Calu3 (cell line): Measurements from ENCODE around the gene GARIN5A. TPM values are rescaled to one million over a fixed set of nuclear protein-coding genes. Genes with fewer than 3 reads are reported as not detected.

Experiments used
- BruUV-seq: library from RNA; stranded (reverse); fragments of 400-500 nt; replicated peaks from 2 replicates; lab custom pipeline; 2021; lab: Mats Ljungman, UMichigan
- CTCF ChIA-PET: fragments of 300-600 bp; sonication (Branson Sonifier 250); formaldehyde crosslinking; loops from one replicate; lab custom pipeline; 2022; ENCODE audit warnings: antibody characterized with exemption; lab: Charles Lee
- DNase-seq: peaks from one replicate; pipeline ENCODE4 v3.0.0; 2022
- H3K27ac Mint-ChIP-seq: one replicate; pipeline ENCODE4 v1.8.0; 2022; ENCODE audit warnings: mixed read lengths; ENCODE audit not compliant: unreplicated experiment
- H3K27me3 Mint-ChIP-seq: one replicate; pipeline ENCODE4 v1.8.0; 2022; ENCODE audit warnings: mixed read lengths; ENCODE audit not compliant: unreplicated experiment
- H3K36me3 Mint-ChIP-seq: one replicate; pipeline ENCODE4 v1.8.0; 2022; ENCODE audit warnings: mild to moderate bottlenecking, moderate library complexity, mixed read lengths; ENCODE audit not compliant: insufficient read depth, unreplicated experiment
- H3K4me1 Mint-ChIP-seq: one replicate; pipeline ENCODE4 v1.8.0; 2022; ENCODE audit warnings: mild to moderate bottlenecking, low read depth, mixed read lengths; ENCODE audit not compliant: unreplicated experiment
- H3K4me3 Mint-ChIP-seq: one replicate; pipeline ENCODE4 v1.8.0; 2022; ENCODE audit warnings: mild to moderate bottlenecking, low read depth, moderate library complexity, mixed read lengths; ENCODE audit not compliant: unreplicated experiment
- H3K9me3 Mint-ChIP-seq: one replicate; pipeline ENCODE4 v1.8.0; 2022; ENCODE audit warnings: low read depth, mixed read lengths; ENCODE audit not compliant: unreplicated experiment
- CTCF ChIP-seq: fragments of 200-600 bp; IDR thresholded peaks from one replicate; pipeline ENCODE4 v1.8.0; 2022; ENCODE audit warnings: antibody characterized with exemption; ENCODE audit not compliant: unreplicated experiment
- intact Hi-C: fragments of 100-400 bp; cut with micrococcal nuclease; formaldehyde crosslinking; loops from one replicate; pipeline ENCODE4 v1.10.0; 2022; ENCODE audit not compliant: unreplicated experiment
- total RNA-seq: library from RNA; stranded (reverse); gene quantifications from 2 replicates; pipeline ENCODE4 v1.2.3, GENCODE V29; 2022

GARIN5A gene
- total RNA-seq, 1 experiment from 2014 or later, result 6.0 TPM

DNA sequence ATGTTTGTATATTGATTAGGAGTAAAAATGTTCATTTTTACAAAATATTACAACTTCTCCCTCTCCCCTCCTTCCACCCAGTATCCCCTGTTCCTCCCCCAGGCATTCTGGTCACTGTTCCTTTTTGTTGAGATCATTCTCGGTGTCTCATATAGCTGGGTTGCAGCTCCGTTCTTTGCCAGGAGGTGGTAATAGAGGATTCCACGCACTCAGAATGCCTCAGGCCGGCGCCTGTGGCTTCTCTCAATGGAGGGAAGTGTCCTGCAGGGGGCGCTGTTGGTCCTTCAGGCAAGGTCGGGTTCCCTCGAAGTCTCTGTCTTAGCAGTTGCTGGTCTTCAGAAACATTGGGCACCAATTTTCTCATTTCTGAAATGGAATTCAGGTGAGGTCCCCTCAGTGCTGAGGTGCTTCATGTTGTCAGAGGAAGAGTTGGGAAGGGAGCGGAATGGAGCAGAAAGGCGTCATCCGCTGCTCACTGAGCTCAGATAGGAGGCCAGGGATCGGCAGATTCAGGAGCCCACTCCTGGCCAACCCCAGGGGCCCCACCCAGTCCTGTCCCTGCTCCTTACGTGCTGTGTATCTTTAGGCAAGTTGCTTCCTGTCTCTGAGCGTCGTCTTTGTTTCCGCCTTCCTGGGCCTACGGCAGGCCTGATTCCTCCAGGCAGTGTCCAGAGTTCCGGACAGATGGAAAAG, 10.3 kb upstream of the GARIN5A start:
- no peak overlapping the region for H3K27ac Mint-ChIP-seq
- CTCF ChIA-PET, result no interaction called here
- H3K9me3 Mint-ChIP-seq, result no peaks in the 10 kb centered on the region
- intact Hi-C loops, result no loop called here
- H3K4me3 Mint-ChIP-seq, result no peak overlapping the region
- TF ChIP-seq CTCF, result peak; percentile 79
- BruUV-seq, result no TSS peak
- H3K27me3 Mint-ChIP-seq, result peaks cover 13% of the 10 kb centered on the region
- peaks cover 38% of the 10 kb centered on the region for H3K36me3 Mint-ChIP-seq
- DNase-seq, result peak; percentile 52
- peaks cover 9% of the 10 kb centered on the region for H3K4me1 Mint-ChIP-seq

DNA sequence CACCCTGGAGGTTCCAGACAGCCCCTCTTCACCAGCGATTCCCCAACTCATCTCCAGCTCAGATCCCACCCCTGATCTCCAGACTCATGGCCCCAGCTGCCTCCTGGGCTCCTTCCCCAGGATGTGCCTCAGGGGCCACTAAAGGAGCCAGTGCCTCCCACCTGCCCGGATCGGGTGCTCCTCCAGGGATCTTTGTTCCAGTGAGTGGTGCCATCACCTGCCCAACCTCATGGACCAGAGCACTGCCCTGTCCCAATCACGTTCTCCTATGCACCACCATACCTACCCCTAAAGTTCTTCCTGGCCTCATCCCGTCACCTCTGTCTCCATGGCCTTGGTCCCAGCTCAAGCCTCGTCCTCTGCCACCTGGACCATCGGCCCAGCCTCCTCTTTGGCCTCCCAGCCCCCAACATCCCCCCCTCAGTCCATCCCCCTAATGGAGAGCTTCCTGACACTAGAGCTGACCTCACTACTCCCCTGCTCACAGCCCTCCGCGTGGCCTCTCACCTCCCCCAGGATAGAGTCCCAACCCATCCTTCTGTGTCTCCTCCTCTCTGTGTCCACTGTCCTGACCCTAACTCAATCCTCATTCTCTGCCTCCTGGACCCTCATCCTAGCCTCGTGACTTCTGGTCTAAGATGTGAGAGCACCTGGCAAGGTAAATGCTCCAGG, 8.8 kb upstream of the GARIN5A start:
- no TSS peak for BruUV-seq
- no peak overlapping the region for H3K4me3 Mint-ChIP-seq

DNA sequence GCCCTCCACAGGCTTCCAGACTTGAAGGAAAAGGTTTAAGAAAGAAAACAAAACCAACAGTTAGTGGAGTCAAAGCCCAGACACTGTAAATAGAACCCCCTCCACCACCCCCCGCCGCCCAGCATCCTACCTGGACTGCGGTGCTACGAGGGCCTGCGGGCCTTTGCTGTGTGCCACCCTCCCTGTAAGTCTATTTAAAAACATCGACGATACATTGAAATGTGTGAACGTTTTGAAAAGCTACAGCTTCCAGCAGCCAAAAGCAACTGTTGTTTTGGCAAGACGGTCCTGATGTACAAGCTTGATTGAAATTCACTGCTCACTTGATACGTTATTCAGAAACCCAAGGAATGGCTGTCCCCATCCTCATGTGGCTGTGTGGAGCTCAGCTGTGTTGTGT, 6.3 kb upstream of the GARIN5A start:
- Mint-ChIP-seq H3K4me1 (no peaks in the 10 kb centered on the region), H3K27me3 (no peaks in the 10 kb centered on the region), H3K9me3 (no peaks in the 10 kb centered on the region), H3K36me3 (peaks cover 47% of the 10 kb centered on the region), H3K4me3 (no peak overlapping the region), H3K27ac (no peak overlapping the region)
- intact Hi-C loops, result no loop called here
- TF ChIP-seq CTCF, result no peak
- CTCF ChIA-PET, result interaction anchor here (0.5 kb wide), 1 partner anchor 725 kb away, joined by 8 read pairs; no protein-coding TSS in a partner anchor
- BruUV-seq, result TSS peak; percentile 77
- no peak for DNase-seq

More for the DNA sequence above, 8.8 kb upstream of the GARIN5A start:
- Mint-ChIP-seq H3K27ac (peak overlapping the region; percentile 15), H3K27me3 (no peaks in the 10 kb centered on the region), H3K4me1 (no peaks in the 10 kb centered on the region), H3K9me3 (no peaks in the 10 kb centered on the region), H3K36me3 (peaks cover 39% of the 10 kb centered on the region)
- intact Hi-C loops, result no loop called here
- no peak for DNase-seq
- no peak for TF ChIP-seq CTCF
- CTCF ChIA-PET, result interaction anchor here (0.6 kb wide), 1 partner anchor 292 kb away, joined by 5 read pairs; no protein-coding TSS in a partner anchor

GRCh38 chr19:50482271-50482855, 5.7 kb upstream of the GARIN5A start:
- TF ChIP-seq CTCF, result no peak
- Mint-ChIP-seq H3K4me1 (peaks cover 5% of the 10 kb centered on the region), H3K27ac (no peak overlapping the region), H3K9me3 (no peaks in the 10 kb centered on the region), H3K4me3 (no peak overlapping the region), H3K36me3 (peaks cover 53% of the 10 kb centered on the region), H3K27me3 (no peaks in the 10 kb centered on the region)
- no TSS peak for BruUV-seq
- DNase-seq, result no peak
- CTCF ChIA-PET, result interaction anchor here (0.5 kb wide), 1 partner anchor 724 kb away, joined by 8 read pairs; no protein-coding TSS in a partner anchor
- intact Hi-C loops, result no loop called here
